Prostate gland (tissue), 2 donors: ENCODE results near the gene CD80. TPM values are rescaled to one million over a fixed set of nuclear protein-coding genes. Genes with fewer than 3 reads are reported as not detected.
A peak's percentile ranks its signal among the peaks of the same experiment; 100 is the strongest.
"Not testable (repeated sequence)": the region's sequence is repeated elsewhere in the genome, so short reads cannot be mapped to it uniquely, and the experiment has no call there.

Experiments
- DNase-seq: peaks from one replicate; pipeline ENCODE4 v3.0.0-alpha.2; 2019; ENCODE audit warnings: low spot score
- H3K27ac ChIP-seq, 2 donors: fragments of 200-600 bp; sonication (generic); 2 replicates each; pipeline ENCODE4 v1.5.1; 2017 to 2019
- H3K27me3 ChIP-seq: fragments of 200-600 bp; sonication (generic); replicated peaks from 2 replicates; pipeline ENCODE4 v1.5.1; 2019; ENCODE audit not compliant: insufficient read depth
- H3K36me3 ChIP-seq, 2 donors: fragments of 200-600 bp; sonication (generic); 1 replicate in 1 of 2; 2 replicates in 1 of 2; pipeline versions ENCODE4 v1.5.1 to v1.8.1; 2017 to 2019
- H3K4me1 ChIP-seq: fragments of 200-600 bp; sonication (generic); replicated peaks from 2 replicates; pipeline ENCODE4 v1.5.1; 2019
- H3K4me3 ChIP-seq, 2 donors: fragments of 200-600 bp; sonication (generic); 2 replicates each; pipeline ENCODE4 v1.5.1; 2017 to 2019
- H3K9me3 ChIP-seq: fragments of 200-600 bp; sonication (generic); 2 replicates; pipeline ENCODE4 v1.5.1; 2017
- POLR2A ChIP-seq: fragments of 450-650 bp; IDR thresholded peaks from one replicate; pipeline ENCODE4 v1.6.1; 2016; ENCODE audit warnings: antibody characterized with exemption, mild to moderate bottlenecking
- POLR2AphosphoS5 ChIP-seq: sonication (generic); formaldehyde crosslinking; IDR thresholded peaks from one replicate; pipeline ENCODE4 v1.6.1; 2017; ENCODE audit warnings: antibody characterized with exemption
- WGBS: methylation state at CpG from one replicate; pipeline ENCODE4 v1.1.5; 2018; 5-methylcytosine and 5-hydroxymethylcytosine counted together
- intact Hi-C: fragments of 100-400 bp; cut with DNase I; formaldehyde crosslinking; loops from one replicate; pipeline ENCODE4 v1.14.2; 2022
- total RNA-seq, 2 donors: library from RNA; depleted of rRNA; stranded (reverse); fragments of >200 nt; gene quantifications; one replicate each; pipeline ENCODE4 v1.1.0, GENCODE V29; 2016
- TF ChIP-seq, protein P1 (sequence below), 4 experiments: fragments of 200-600 bp in 2 of 4; fragments of 450-650 bp in 2 of 4; sonication (generic) in 2 of 4; IDR thresholded peaks; 1 replicate in 3 of 4; 2 replicates in 1 of 4; pipeline ENCODE4 v1.5.1; 2016 to 2019; ENCODE audit warnings: antibody characterized with exemption in 4 of 4, mild to moderate bottlenecking in 2 of 4, moderate library complexity in 2 of 4

The CD80 gene
- total RNA-seq, 2 donors from 2014 or later, result not detected

DNA sequence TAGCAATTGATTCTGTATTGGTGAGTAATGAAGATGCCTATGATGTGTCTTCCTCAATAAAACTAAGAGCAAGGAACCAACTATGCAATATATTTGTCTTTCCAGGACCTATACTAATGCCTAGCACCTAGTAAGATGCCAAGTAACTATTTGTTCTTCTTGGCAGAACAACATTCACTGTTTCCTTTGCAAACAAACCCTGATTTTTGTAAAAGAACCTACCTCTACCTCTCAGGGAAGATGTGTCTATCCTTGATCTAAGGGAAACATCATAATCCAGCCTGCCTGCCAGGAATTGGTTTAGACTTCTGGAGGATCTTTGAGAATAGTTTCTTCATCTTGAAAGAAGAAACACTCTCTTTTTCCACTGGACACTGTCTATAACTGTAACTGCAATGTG is 16.1 kb upstream of the CD80 start:
- no peaks in the 10 kb centered on the region for H3K9me3 ChIP-seq
- TF ChIP-seq POLR2AphosphoS5, result peak; percentile 84
- TF ChIP-seq POLR2A, result no peak
- TF ChIP-seq, protein P1, sequence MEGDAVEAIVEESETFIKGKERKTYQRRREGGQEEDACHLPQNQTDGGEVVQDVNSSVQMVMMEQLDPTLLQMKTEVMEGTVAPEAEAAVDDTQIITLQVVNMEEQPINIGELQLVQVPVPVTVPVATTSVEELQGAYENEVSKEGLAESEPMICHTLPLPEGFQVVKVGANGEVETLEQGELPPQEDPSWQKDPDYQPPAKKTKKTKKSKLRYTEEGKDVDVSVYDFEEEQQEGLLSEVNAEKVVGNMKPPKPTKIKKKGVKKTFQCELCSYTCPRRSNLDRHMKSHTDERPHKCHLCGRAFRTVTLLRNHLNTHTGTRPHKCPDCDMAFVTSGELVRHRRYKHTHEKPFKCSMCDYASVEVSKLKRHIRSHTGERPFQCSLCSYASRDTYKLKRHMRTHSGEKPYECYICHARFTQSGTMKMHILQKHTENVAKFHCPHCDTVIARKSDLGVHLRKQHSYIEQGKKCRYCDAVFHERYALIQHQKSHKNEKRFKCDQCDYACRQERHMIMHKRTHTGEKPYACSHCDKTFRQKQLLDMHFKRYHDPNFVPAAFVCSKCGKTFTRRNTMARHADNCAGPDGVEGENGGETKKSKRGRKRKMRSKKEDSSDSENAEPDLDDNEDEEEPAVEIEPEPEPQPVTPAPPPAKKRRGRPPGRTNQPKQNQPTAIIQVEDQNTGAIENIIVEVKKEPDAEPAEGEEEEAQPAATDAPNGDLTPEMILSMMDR (IDR thresholded peaks at IDR 0.05), result no peak
- intact Hi-C loops, result loop anchor here (5.0 kb wide), 2 partner anchors 53 to 87 kb away; partner anchors contain the start of gene POPDC2
- no peak overlapping the region for H3K4me3 ChIP-seq
- H3K27ac ChIP-seq, result no peak overlapping the region
- no peaks in the 10 kb centered on the region for H3K4me1 ChIP-seq
- no peaks in the 10 kb centered on the region for H3K36me3 ChIP-seq
- peak; percentile 14 for DNase-seq
- H3K27me3 ChIP-seq, result no peaks in the 10 kb centered on the region

DNA sequence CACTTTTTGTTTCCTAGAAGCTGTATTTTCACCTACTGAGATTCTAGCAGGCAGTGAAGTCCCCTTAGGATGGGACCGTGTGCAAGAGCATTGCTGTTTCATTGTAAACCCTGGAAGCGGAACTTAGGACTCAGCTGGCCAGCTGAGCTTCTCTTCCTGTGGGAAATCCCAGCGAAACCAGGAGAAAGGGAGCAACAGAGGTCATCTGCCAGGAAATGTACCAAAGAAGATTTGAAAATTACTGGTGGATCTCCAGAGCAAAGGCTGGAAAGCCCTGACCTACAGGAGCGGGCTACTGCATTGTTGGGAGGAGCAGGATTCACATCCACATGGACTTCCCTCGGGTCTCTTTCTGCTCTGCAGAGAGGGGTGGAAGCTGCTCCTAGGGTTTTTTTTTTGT is 12.3 kb upstream of the CD80 start:
- no peak for DNase-seq
- Histone ChIP-seq H3K9me3 (no peaks in the 10 kb centered on the region), H3K4me1 (no peaks in the 10 kb centered on the region), H3K4me3 (no peak overlapping the region), H3K27me3 (no peaks in the 10 kb centered on the region), H3K36me3 (no peaks in the 10 kb centered on the region), H3K27ac (no peak overlapping the region)
- 74% methylated on average over 5 of the region's 5 CpGs for WGBS
- TF ChIP-seq POLR2AphosphoS5 (no peak), POLR2A (no peak)
- TF ChIP-seq, protein P1 (IDR thresholded peaks at IDR 0.05), result no peak
- intact Hi-C loops, result no loop called here

DNA sequence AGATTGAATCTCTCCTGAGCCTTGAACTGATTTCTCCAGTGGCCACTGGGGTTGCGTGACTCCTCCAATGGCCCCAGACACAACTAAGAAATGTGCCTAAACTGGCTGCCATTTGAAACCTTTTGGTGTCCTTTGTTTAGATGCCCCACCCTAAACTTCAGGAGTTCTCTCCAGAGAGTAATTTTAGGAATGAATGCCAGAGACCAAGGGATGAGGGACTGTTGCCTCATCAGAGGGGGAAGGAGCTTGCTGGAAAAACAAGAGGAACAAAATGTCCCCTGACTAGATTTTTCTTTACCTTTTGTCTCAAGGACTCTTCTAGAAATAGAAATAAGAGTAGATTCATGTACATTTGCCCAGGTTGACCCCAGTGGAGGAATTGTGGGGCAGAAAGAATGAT is 11.8 kb upstream of the CD80 start:
- Histone ChIP-seq H3K36me3 (no peaks in the 10 kb centered on the region), H3K9me3 (no peaks in the 10 kb centered on the region), H3K4me1 (no peaks in the 10 kb centered on the region), H3K27me3 (no peaks in the 10 kb centered on the region), H3K27ac (no peak overlapping the region), H3K4me3 (no peak overlapping the region)
- 85% methylated on average over 1 of the region's 1 CpG for WGBS
- TF ChIP-seq POLR2A (no peak), POLR2AphosphoS5 (no peak)
- TF ChIP-seq, protein P1 (IDR thresholded peaks at IDR 0.05), result no peak
- intact Hi-C loops, result no loop called here
- no peak for DNase-seq

DNA sequence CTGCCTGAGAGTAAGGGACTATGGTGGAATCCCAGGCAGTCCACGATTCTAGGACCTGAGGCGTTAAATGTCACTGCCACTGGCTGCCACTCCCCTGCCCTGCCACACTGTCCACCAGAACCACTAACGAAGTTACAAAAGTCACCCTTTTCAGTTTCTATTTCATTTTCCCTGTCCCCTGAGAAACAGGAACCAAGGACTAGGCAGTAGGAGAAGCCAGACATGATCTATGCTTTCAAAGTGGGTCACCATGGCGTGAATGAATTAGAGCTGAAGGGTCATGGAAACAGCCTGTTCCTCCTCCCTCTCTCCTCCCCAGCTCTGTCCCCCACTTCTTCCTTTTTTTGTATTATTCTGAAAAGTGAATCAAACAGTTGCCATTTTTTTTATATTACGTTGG is 10.8 kb upstream of the CD80 start:
- Histone ChIP-seq H3K4me3 (no peak overlapping the region), H3K27ac (no peak overlapping the region), H3K27me3 (no peaks in the 10 kb centered on the region), H3K9me3 (no peaks in the 10 kb centered on the region), H3K36me3 (no peaks in the 10 kb centered on the region), H3K4me1 (no peaks in the 10 kb centered on the region)
- no peak for TF ChIP-seq POLR2AphosphoS5
- TF ChIP-seq, protein P1 (IDR thresholded peaks at IDR 0.05), result no peak
- no peak for TF ChIP-seq POLR2A
- no peak for DNase-seq
- intact Hi-C loops, result no loop called here
- 76% methylated on average over 5 of the region's 5 CpGs for WGBS

DNA sequence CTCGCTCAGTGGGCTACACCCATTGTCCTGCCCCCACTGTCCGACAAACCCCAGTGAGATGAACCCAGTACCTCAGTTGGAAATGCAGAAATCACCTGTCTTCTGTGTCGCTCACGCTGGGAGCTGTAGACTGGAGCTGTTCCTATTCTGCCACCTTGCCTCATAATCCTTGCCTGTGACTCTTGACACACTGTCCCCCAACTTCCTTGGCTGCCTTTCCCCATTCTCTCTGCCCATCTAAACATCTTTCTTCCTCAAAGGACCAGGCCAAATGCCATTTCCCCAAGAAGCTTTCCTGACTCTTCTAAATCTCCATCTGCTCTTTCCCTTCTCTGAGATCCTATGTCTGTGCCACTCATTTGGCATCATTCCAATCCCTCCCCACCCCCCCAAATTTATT is 9.7 kb upstream of the CD80 start:
- no peak overlapping the region for H3K27ac ChIP-seq
- DNase-seq, result no peak
- no peak for TF ChIP-seq POLR2AphosphoS5
- TF ChIP-seq, protein P1 (IDR thresholded peaks at IDR 0.05), result no peak
- no peak for TF ChIP-seq POLR2A
- intact Hi-C loops, result no loop called here
- H3K4me1 ChIP-seq, result no peaks in the 10 kb centered on the region
- no peaks in the 10 kb centered on the region for H3K9me3 ChIP-seq
- no peaks in the 10 kb centered on the region for H3K36me3 ChIP-seq
- no peaks in the 10 kb centered on the region for H3K27me3 ChIP-seq
- WGBS, result 95% methylated on average over 4 of the region's 4 CpGs
- H3K4me3 ChIP-seq, result no peak overlapping the region

DNA sequence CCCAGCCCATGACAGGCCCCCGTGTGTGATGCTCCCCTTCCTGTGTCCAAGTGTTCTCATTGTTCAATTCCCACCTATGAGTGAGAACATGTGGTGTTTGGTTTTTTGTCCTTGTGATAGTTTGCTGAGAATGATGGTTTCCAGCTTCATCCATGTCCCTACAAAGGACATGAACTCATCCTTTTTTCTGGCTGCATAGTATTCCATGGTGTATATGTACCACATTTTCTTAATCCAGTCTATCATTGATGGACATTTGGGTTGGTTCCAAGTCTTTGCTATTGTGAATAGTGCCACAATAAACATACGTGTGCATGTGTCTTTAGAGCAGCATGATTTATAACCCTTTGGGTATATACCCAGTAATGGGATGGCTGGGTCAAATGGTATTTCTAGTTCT is 3.9 kb upstream of the CD80 start:
- intact Hi-C loops, DNase-seq, H3K4me3 ChIP-seq, H3K36me3 ChIP-seq, H3K4me1 ChIP-seq, H3K27ac ChIP-seq, H3K9me3 ChIP-seq, H3K27me3 ChIP-seq: not testable (repeated sequence)
- 78% methylated on average over 2 of the region's 2 CpGs for WGBS
